IPS-18a (cell line): ENCODE data around the gene RMDN2.
"Not testable (repeated sequence)": the region's sequence is repeated elsewhere in the genome, so short reads cannot be mapped to it uniquely, and the experiment has no call there.

Experiments used
- H3K27ac ChIP-seq: one replicate; pipeline ENCODE4 v1.5.1; 2013; ENCODE audit warnings: low read length
- H3K27me3 ChIP-seq: one replicate; pipeline ENCODE4 v1.6.1; 2013; ENCODE audit warnings: mild to moderate bottlenecking, low read length; ENCODE audit not compliant: control insufficient read depth, insufficient read depth
- H3K36me3 ChIP-seq: one replicate; pipeline ENCODE4 v1.6.1; 2013; ENCODE audit warnings: low read depth, low read length; ENCODE audit not compliant: control insufficient read depth
- H3K4me1 ChIP-seq: one replicate; pipeline ENCODE4 v1.6.1; 2013; ENCODE audit warnings: low read depth, low read length; ENCODE audit not compliant: control insufficient read depth
- H3K4me3 ChIP-seq: one replicate; pipeline ENCODE4 v1.5.1; 2013; ENCODE audit warnings: low read length
- H3K9ac ChIP-seq: one replicate; pipeline ENCODE4 v1.6.1; 2013; ENCODE audit warnings: mild to moderate bottlenecking, low read length, moderate library complexity
- H3K9me3 ChIP-seq: one replicate; pipeline ENCODE4 v1.6.1; 2013; ENCODE audit warnings: low read depth, low read length; ENCODE audit not compliant: control insufficient read depth

The RMDN2 gene

GRCh38 chr2:37982847-37983246, 57.8 kb downstream of the RMDN2 start:
- Histone ChIP-seq H3K9me3 (no peaks in the 10 kb centered on the region), H3K27me3 (no peaks in the 10 kb centered on the region), H3K4me1 (peaks cover 5% of the 10 kb centered on the region), H3K36me3 (no peaks in the 10 kb centered on the region), H3K9ac (no peak overlapping the region), H3K4me3 (no peak overlapping the region), H3K27ac (no peak overlapping the region)

- no peaks in the 10 kb centered on the region for H3K36me3 ChIP-seq
- no peaks in the 10 kb centered on the region for H3K27me3 ChIP-seq
- H3K4me3 ChIP-seq, result no peak overlapping the region
- H3K27ac ChIP-seq, result no peak overlapping the region
- H3K4me1 ChIP-seq, result peaks cover 5% of the 10 kb centered on the region
- H3K9ac ChIP-seq, result no peak overlapping the region
- no peaks in the 10 kb centered on the region for H3K9me3 ChIP-seq
Measured at GRCh38 chr2:37983719-37984118, 58.6 kb downstream of the RMDN2 start.

DNA sequence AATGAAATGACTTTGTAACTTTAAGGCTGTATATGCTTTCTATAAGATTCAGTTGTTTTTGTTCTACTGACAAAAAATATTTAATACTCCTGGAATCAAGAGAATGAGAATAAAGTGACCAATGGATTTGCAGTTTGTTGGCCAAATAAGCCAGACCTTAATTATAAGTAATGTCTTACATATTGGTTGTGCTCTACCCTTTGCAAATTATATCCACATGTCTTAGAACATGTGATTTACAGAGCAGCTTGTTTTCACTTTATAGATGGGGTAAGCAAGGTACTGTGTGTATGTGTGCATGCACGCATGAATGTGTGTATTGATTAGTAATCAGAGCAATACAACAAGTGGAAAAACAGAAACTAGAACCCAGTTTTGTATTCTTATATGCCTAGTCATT, 59.1 kb downstream of the RMDN2 start:
- Histone ChIP-seq H3K9ac (no peak overlapping the region), H3K27ac (no peak overlapping the region), H3K27me3 (no peaks in the 10 kb centered on the region), H3K9me3 (no peaks in the 10 kb centered on the region), H3K36me3 (no peaks in the 10 kb centered on the region), H3K4me3 (no peak overlapping the region), H3K4me1 (peaks cover 5% of the 10 kb centered on the region)

DNA sequence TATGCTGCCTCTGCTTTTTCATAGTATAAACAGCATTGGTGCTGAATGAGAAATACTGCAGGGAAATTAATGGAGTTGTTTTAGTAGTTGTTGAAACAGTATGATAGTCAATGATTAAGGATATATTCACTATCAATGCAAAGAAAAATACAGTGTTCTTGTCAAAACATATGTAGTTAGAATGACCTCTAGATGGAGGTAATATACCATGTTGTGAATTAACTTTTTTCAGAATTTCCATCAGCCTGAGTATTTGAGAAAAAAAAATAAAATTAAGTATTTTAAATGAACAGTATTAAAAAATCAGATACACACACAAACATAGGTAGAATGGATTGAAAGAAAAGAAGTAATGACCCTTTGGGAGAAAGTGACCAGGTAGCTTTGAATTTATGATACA, 59.5 kb downstream of the RMDN2 start:
- Histone ChIP-seq H3K36me3 (no peaks in the 10 kb centered on the region), H3K9me3 (no peaks in the 10 kb centered on the region), H3K4me1 (peaks cover 5% of the 10 kb centered on the region), H3K4me3 (no peak overlapping the region), H3K27ac (no peak overlapping the region), H3K9ac (no peak overlapping the region), H3K27me3 (no peaks in the 10 kb centered on the region)

- Histone ChIP-seq H3K4me3 (no peak overlapping the region), H3K9ac (no peak overlapping the region), H3K27ac (no peak overlapping the region), H3K4me1 (peaks cover 5% of the 10 kb centered on the region), H3K36me3 (no peaks in the 10 kb centered on the region), H3K9me3 (no peaks in the 10 kb centered on the region), H3K27me3 (no peaks in the 10 kb centered on the region)
Measured at GRCh38 chr2:37985333-37985732, 60.2 kb downstream of the RMDN2 start.

DNA sequence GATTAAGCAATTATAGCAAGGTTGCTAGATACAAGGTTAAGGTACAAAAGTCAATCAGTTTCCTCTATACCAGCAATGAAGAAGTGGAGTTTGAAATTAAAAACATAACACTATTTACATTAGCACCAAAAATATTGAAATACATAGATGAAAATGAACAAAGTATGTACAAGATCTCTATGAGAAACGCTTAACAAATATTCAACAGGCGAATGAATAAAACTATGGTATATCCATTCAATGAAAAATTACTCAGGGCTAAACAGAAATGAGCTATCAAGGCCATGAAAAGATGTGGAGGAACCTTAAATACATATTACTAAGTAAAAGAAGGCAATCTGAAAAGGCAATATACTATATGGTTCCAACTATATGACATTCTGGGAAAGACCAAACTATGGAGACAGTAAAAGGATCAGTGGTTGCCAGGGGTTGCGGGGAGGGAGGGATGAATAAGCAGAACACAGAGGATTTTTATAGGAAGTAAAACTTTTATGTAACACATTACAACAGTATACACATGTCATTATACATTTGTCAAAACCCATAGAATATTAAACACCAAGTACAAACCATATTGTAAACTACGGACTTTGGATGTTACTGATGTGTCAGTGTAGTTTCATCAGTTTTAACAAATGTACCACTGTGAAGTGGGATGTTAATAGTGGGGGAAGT, 62.1 kb downstream of the RMDN2 start:
- Histone ChIP-seq H3K27me3 (no peaks in the 10 kb centered on the region), H3K36me3 (no peaks in the 10 kb centered on the region), H3K4me3 (no peak overlapping the region), H3K9me3 (no peaks in the 10 kb centered on the region), H3K27ac (no peak overlapping the region), H3K9ac (no peak overlapping the region), H3K4me1 (peaks cover 5% of the 10 kb centered on the region)

GRCh38 chr2:37992601-37993000, 67.5 kb downstream of the RMDN2 start:
- H3K4me3 ChIP-seq, result no peak overlapping the region
- no peak overlapping the region for H3K9ac ChIP-seq
- H3K27ac ChIP-seq, result no peak overlapping the region
- H3K36me3 ChIP-seq, result no peaks in the 10 kb centered on the region
- H3K27me3 ChIP-seq, result no peaks in the 10 kb centered on the region
- H3K9me3 ChIP-seq, result no peaks in the 10 kb centered on the region
- peaks cover 13% of the 10 kb centered on the region for H3K4me1 ChIP-seq

GRCh38 chr2:37993143-37993542, 68.1 kb downstream of the RMDN2 start:
- Histone ChIP-seq H3K9me3 (no peaks in the 10 kb centered on the region), H3K36me3 (no peaks in the 10 kb centered on the region), H3K27me3 (no peaks in the 10 kb centered on the region), H3K27ac (no peak overlapping the region), H3K4me3 (no peak overlapping the region), H3K4me1 (peaks cover 13% of the 10 kb centered on the region), H3K9ac (no peak overlapping the region)

GRCh38 chr2:37997629-37998028, 72.5 kb downstream of the RMDN2 start:
- Histone ChIP-seq H3K9ac (no peak overlapping the region), H3K4me3 (no peak overlapping the region), H3K27me3 (no peaks in the 10 kb centered on the region), H3K27ac (no peak overlapping the region), H3K4me1 (peaks cover 13% of the 10 kb centered on the region), H3K9me3 (no peaks in the 10 kb centered on the region), H3K36me3 (no peaks in the 10 kb centered on the region)

GRCh38 chr2:38000485-38001222, 75.6 kb downstream of the RMDN2 start:
- no peaks in the 10 kb centered on the region for H3K9me3 ChIP-seq
- no peak overlapping the region for H3K4me3 ChIP-seq
- H3K9ac ChIP-seq, result no peak overlapping the region
- no peaks in the 10 kb centered on the region for H3K4me1 ChIP-seq
- no peaks in the 10 kb centered on the region for H3K27me3 ChIP-seq
- no peaks in the 10 kb centered on the region for H3K36me3 ChIP-seq
- H3K27ac ChIP-seq, result no peak overlapping the region

GRCh38 chr2:38010187-38010586, 85.1 kb downstream of the RMDN2 start:
- H3K9ac ChIP-seq, H3K36me3 ChIP-seq, H3K4me3 ChIP-seq, H3K27ac ChIP-seq, H3K9me3 ChIP-seq, H3K27me3 ChIP-seq, H3K4me1 ChIP-seq: not testable (repeated sequence)

DNA sequence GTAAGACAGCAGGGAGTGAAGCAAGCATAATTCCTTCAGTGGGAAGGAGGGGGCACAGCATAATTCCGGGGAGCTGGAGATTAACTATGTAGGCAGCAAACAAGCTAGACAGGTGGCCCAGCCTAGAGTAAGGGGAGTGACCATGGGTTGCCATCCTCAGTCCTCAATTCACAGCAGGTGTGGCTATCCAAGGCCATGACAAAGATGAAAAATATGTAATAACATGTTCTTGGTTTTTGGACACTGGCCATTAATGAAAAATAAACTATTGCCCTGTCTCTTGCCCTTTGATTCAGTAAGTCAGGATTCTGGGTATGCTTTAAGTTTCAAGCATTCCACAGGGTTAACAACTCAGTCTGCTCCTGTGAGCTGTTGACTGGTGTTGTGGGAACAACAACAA, 85.9 kb downstream of the RMDN2 start:
- no peaks in the 10 kb centered on the region for H3K4me1 ChIP-seq
- no peaks in the 10 kb centered on the region for H3K27me3 ChIP-seq
- H3K9ac ChIP-seq, result no peak overlapping the region
- no peak overlapping the region for H3K4me3 ChIP-seq
- no peaks in the 10 kb centered on the region for H3K9me3 ChIP-seq
- no peak overlapping the region for H3K27ac ChIP-seq
- H3K36me3 ChIP-seq, result no peaks in the 10 kb centered on the region
